GM18951 (cell line): Measurements from ENCODE around the gene LHFPL6.

Source experiments
- POLR2A ChIP-seq: IDR thresholded peaks from 4 replicates; pipeline ENCODE4 v1.6.1; 2011; ENCODE audit warnings: mild to moderate bottlenecking; ENCODE audit not compliant: insufficient read length, insufficient read depth; ENCODE audit errors: extremely low read depth
- in situ Hi-C: fragments of 300-500 bp; cut with MboI; formaldehyde crosslinking; loops from one replicate; pipeline ENCODE4 v1.12.0; 2022; ENCODE audit warnings: low sequenced_read_pairs, mixed read lengths, inconsistent platforms; ENCODE audit not compliant: unreplicated experiment

Gene LHFPL6

GRCh38 chr13:39509616-39510315, 93.2 kb downstream of the LHFPL6 start:
- no peak for TF ChIP-seq POLR2A
- in situ Hi-C loops = no loop called here

DNA sequence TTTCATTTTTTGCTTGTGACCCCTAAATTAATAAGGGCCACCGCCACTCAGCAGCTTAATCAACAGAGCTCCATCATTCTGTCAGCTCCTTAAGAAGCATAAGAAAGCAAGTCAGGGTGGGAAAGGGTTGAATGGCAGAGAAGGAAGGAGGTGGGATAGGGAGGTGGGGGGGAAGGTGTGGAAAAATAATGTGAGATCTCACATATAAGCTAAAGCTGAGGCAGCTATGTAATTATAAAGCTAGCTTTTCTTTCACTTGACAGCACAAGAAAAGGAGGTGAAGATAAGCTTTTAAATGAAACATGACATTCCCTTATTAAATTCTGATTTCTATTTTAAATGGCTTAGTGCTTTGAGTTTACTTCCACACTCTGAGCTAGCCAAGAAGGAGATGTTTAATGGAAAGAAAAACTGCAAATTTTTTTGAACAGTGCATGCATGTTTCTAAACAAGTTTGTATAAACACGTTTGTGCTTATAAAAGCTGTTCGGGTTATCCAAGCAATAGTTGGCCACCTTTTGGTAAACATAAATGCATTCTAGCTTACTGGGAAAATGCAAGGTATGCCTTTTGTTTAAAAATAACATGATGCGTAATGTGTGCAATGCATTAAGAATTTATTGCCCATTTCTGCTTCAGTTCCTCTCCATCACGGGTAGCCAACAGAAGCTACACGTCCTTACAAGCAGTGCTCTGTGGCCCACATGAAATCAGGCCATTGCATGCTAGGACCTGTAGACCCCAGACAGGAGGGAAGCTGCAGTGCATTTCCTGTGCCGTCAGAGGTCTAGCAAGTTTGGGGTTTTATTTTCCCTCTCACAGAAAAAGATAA, 96.2 kb downstream of the LHFPL6 start:
- in situ Hi-C loops = no loop called here
- no peak for TF ChIP-seq POLR2A

DNA sequence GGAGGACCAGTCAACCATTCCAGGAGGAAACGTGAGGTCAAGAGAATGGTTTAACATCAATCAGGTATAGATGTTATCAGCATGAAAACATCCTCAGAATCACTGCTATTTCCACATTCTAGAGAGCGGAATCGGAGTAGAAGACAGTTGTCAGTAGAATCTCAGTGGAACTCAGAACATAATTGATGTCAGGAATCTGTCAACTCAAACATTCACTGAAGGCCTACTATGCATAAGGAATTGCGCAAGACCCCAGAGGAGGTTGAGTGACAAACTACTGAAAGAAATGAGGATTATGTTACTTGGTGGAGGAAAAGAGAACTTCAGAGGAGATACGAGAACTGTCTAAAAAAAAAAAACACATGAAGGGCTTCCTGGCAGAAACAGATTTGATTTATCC, 97.8 kb downstream of the LHFPL6 start:
- in situ Hi-C loops = no loop called here
- TF ChIP-seq POLR2A = no peak

- in situ Hi-C loops = no loop called here
- no peak for TF ChIP-seq POLR2A
Measured at GRCh38 chr13:39503048-39503447, 99.9 kb downstream of the LHFPL6 start.

- TF ChIP-seq POLR2A = no peak
- in situ Hi-C loops = no loop called here
Measured at GRCh38 chr13:39501702-39502324, 101.2 kb downstream of the LHFPL6 start.

DNA sequence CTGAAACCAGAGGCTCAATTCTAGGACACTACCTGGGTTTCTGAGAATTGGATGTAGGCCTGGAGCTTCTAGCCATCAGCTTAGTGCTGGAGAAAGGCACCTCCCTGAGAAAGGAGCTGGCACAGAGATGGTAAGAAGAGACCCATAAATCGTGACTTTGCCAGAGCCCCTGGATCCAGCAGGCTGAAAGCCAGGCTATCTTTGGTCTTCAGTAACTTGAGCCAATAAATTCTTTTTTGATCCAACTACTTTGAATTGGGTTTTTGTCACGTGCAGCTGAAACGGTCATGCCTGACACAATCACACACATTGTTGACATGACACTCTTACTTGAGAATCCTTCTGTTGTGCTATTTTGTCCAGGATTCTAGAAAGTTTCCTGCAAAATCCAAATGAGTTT, 103.4 kb downstream of the LHFPL6 start:
- in situ Hi-C loops = no loop called here

GRCh38 chr13:39498471-39499114, 104.4 kb downstream of the LHFPL6 start:
- in situ Hi-C loops = no loop called here
- TF ChIP-seq POLR2A = no peak

More for the DNA sequence above, 103.4 kb downstream of the LHFPL6 start:
- no peak for TF ChIP-seq POLR2A

DNA sequence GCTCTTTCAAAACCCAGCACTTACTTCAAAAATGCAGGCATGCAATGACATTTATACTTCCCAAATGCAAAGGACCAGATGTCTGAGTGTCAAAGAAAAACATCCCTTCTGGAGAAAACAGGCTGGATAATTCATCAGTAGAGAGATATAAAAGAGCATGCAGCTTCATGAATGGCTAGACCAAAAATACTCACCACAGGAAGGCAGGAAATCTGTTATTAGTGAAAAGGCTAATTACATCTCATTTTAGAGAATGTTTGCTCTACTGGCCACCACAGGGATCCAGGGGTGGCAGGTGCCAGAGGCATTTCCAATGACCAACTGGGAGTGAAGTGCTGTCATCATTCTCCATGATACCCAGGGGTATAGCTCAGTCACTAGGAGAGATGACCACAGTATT, 106.5 kb downstream of the LHFPL6 start:
- in situ Hi-C loops = no loop called here
- no peak for TF ChIP-seq POLR2A

- TF ChIP-seq POLR2A = no peak
- in situ Hi-C loops = no loop called here
Measured at GRCh38 chr13:39494633-39495032, 108.4 kb downstream of the LHFPL6 start.

GRCh38 chr13:39494006-39494405, 109.0 kb downstream of the LHFPL6 start:
- no peak for TF ChIP-seq POLR2A
- in situ Hi-C loops = no loop called here

DNA sequence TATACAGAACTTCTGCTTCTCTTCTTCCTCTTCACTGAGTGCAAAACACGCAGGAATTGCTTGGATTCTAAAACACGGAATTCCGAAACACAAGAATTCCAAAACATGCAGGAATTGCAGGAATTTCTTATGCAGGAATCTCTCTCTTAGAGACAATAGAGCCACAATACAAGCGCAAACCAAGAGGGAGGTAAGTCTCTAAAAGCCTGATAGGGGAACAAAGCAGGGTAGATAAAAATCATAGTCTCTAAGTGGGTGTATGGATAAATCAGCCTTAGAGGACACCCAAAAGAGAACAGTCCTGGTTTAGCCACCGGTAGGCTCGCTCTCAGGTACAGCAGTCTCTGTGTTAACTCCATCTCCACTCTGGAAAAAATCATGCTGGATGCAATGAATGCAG, 112.9 kb downstream of the LHFPL6 start:
- TF ChIP-seq POLR2A = no peak
- in situ Hi-C loops = no loop called here

DNA sequence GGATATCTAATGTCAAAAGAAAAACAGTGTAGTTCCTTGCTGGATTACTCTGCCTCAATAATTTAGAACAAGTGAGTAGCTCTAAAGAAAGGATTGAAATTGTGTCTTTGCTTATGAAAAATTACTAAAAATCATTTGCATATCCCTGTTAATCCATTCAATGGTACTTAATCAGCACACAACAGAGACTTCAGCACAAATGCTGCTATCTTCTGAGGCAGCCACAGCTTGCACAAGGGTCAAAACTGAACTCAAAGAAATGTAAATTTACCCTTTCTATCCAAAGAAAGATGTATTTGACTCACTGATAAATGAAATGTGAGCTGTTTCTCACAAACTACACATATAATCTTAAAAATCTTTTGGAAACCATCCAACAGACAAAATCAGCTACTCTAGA, 116.2 kb downstream of the LHFPL6 start:
- no peak for TF ChIP-seq POLR2A

GRCh38 chr13:39485314-39485700, 117.7 kb downstream of the LHFPL6 start:
- TF ChIP-seq POLR2A = no peak
- in situ Hi-C loops = no loop called here

More for the DNA sequence above, 116.2 kb downstream of the LHFPL6 start:
- in situ Hi-C loops = no loop called here

- in situ Hi-C loops = no loop called here
- TF ChIP-seq POLR2A = no peak
Measured at GRCh38 chr13:39484506-39485313, 118.3 kb downstream of the LHFPL6 start.
